GM19025 (cell line): ENCODE measurements around the gene GAB3.
"Not testable (repeated sequence)": the region's sequence is repeated elsewhere in the genome, so short reads cannot be mapped to it uniquely, and the experiment has no call there.

Experiments
- ATAC-seq: cut with Tn5 transposase; IDR thresholded peaks from one replicate; pipeline ENCODE4 v1.9.1; 2021; ENCODE audit warnings: mild to moderate bottlenecking, low read depth, moderate library complexity; ENCODE audit not compliant: unreplicated experiment

The GAB3 gene

DNA sequence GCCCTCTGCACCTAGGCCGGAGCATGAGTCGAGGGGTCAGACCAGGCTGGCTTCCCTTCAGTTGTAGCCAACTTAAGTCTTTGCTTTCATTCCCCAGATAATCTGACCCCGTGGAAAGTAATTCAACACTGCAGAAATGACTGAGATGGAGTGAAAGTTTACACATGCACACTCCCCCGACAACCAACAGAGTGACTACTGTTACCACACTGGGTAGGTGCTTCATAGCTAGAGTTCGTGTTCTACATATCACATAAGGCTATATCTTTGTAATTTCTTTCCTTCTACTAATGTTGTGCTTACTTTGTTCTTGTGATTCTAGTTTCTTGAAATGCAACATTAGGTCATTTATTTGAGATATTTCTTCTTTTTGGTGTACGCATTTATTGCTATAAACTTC is 90.3 kb downstream of the GAB3 start:
- ATAC-seq, result no peak

DNA sequence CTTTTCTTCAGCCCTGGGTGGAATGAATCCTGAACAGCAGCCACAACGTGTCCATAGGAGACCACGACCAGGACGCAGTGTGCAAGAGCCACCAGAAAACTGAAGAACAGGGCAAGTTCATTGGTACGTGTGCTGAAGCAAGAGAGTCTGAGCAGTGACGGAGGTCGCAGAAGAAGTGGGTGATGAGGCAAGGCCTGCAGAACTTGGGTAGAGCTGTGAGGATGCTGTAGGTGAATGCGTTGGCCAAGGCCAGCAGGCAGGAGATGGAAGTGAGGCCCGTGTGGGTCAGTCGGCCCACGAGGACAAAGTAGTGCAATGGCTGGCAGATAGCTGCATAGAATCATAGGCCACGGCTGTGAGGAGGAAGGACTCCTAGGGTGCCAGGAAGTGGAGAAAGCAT is 91.9 kb downstream of the GAB3 start:
- ATAC-seq, result no peak

DNA sequence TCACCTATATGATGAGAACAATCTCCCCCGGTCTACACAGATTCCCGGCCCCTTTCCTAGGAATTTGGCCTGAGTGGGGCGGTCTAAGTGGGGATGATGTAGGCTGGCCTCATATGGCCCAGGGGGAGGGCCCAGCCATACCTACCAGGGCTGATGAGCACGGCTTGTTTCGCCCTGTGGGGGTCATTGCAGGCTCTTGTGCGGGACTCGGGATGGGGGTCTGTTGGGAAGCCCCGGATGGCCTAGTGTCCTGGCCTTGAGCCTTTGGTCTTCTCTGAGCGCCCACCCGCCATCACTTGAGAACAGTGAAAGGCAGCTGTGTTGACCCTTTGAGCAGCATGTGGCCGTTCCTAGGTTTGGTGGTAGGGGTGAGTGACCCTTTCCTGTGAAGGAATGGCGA is 92.7 kb downstream of the GAB3 start:
- no peak for ATAC-seq

DNA sequence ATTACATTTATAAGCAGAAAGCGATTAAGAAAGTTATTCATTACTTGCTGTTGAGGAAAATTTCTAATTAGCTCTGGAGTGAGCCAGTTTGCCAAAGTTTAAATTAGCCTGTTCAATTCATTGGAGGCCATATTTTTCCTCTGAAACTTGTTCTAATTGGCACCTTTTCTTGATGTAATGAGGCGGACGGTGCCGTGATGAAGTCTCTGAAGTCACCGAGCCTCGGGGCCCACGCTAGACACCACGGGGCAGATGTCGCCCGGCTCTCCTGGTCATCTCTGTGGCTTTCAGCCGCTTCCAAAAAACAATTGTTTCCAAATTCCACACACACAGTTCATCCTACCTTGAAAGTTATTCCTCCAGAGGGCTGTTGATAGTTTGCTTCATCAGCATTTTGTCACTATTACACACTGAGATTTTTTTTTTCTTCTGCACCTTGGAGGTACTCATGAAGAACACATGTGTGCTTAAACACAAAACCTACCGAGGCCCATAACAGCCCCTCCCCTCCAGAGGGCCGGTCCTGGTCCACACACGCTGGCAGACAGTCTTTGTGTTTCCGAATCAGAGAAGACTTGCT is 93.6 kb downstream of the GAB3 start:
- no peak for ATAC-seq

DNA sequence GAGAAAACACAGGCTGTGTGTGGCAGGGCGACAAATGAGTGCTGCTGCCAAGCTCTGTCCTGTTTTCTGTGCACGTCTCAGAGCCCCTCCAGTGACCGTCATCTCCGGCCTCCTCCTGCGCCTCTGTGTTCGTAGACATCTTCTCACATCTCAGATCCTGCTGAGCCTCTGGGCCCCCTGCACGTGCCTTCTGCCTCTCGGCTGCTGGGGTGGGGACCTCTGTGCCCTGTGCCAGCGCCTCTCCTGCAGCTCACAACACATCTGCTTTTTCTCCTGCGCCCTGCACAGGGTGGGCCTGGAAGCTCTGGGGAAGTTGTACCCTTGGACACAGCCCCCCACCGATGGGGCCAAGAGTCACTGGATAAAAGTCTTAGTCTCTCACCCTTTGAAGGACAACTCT is 95.1 kb downstream of the GAB3 start:
- no peak for ATAC-seq

DNA sequence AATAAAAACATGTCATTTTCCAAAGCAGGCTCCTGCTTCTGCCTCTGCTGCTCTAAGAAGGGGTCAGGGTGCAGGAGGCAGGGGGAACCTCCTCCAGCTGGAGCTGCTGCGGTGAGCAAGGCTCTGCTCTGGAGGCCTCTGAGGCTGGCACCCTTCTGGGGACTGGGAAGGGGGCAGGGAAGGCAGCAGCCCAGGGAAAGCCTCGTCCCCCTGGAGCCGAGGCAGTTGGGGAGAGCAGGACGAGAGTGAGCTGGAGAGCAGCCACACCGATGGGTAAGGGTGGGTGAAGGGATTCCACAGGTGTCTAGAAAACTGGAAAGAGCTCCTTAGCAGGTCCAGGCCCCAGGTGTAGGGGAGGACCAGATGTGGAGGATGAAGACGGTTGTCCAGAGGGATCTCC is 95.5 kb downstream of the GAB3 start:
- ATAC-seq, result no peak

DNA sequence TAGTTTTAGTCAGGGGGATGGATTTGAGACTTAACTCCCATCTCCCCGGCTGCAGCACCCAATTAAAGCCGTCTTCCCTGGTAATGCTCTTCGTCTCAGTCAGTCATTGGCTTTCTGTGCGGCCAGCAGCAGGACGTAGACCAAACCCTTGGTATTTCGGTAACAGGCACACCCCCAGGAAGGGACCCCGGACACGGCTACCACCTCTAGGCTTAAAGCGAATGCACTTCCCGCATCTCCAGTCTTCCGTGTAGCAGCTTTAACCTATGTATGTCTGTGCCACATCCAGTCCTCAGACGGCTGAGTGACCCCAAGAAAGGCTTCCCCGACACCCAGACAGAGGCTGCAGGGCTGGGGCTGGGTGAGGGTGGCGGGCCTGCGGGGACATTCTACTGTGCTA is 96.0 kb downstream of the GAB3 start:
- ATAC-seq, result no peak

DNA sequence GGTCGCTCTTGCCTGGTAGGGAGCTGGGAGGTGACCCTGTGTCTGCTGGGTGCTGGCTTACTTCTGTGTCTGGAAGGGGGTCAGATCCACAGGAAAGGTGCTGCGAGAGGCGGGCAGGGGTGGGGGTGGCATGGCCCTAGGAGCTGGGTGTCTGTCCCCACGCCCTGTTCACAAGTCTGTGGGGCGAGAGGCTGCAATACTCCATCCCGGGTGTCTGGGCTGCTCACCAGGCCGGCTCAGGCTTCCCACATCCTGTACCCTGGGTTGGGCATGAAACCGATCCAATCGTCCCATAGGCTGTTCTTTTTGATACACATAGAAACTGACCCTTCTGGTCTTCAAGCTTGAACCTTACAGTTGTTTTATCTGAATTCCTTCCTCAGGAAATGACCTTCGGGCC is 96.5 kb downstream of the GAB3 start:
- ATAC-seq, result no peak

DNA sequence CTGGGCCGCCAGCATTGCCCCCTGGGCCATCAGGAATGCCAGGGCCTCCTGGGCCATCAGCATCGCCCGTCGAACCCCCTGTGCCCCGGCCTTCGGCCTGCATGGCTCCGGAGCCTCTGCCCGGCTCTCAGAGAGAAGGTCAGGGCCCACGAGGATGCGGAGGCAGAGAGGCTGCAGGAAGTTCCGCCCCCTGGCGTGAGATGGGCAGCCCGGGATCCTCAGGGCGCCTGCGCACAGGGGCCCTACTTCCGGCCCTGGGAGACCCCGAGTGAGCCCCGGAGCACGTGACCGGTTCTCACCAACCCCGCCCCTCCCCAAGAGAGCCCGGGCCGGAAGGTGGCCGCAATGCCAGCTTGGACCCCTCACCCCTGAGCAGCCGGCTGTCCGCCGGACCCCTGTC is 97.5 kb downstream of the GAB3 start, which contains the start of gene CTAG2:
Gene CTAG2 (minus strand): TSS at position 167 of the 400 bp plus-strand sequence. CDS start 64 bp downstream, at position 103.
- not testable (repeated sequence) for ATAC-seq

DNA sequence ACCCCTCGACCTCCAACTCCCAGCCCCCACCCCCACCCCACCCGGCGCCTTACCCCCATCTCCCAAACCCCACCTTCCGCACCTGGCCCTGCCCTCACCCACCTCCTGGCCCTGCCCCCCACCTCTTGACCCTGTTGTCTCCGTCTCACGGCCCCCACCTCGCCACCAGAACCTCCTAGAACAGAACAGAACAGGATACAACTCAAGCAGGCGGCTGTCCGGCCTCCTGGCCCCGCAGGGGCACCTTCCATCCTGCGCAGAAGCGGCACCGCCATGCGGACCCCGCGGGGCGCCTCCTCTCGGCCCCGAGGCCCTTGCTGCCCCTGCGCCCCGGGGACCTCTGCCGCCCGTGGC is 97.9 kb downstream of the GAB3 start:
- ATAC-seq, result no peak

DNA sequence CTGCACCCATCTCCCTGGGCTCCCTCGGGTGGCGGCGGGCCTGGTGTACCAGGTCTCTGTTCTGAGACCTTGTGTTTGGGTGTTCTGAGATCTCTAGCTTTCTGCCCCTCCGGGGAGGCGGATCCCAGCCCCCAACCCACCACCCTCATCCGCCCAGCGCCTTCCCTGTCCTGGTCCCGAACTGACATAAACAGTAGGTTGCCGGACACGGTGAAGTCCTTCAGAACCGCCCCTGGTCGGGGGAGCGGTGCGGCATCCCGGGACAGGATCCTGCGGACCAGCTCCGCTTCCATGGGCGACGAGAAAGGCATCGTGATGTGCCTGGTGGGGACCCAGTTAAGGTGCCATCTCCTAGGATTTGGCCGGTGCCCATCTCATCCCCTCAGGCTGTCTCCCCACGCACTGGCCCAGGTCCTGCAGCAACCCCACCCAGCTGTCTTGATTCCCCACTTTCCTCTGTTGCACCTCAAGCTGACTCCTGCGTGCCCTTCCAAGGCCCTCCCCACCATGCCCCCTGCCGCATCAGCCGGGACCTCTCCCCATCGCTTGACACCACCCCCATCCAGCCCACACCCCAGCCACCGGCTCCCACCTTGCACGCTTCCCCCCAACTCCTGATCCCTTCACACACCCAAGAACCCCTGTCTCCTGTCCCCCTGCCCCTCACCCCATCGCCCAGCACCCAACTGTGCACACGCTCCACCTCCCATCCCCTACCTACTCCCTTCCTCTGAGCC is 98.4 kb downstream of the GAB3 start:
- ATAC-seq, result no peak

DNA sequence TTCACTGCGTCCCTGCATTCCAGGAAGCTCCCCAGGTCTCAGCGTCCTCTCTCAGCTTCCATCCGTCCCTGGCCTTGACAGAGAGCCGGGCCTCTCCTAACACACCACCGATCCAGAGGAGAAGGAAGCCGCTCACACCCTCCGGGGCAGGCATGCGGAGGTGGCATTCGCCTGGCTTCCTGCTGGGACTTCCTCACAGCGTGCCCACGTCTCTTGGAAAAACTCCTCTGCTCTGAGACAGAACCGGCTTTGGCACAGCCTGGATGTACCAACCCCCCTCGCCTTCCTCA is 100.7 kb downstream of the GAB3 start:
- ATAC-seq, result no peak

DNA sequence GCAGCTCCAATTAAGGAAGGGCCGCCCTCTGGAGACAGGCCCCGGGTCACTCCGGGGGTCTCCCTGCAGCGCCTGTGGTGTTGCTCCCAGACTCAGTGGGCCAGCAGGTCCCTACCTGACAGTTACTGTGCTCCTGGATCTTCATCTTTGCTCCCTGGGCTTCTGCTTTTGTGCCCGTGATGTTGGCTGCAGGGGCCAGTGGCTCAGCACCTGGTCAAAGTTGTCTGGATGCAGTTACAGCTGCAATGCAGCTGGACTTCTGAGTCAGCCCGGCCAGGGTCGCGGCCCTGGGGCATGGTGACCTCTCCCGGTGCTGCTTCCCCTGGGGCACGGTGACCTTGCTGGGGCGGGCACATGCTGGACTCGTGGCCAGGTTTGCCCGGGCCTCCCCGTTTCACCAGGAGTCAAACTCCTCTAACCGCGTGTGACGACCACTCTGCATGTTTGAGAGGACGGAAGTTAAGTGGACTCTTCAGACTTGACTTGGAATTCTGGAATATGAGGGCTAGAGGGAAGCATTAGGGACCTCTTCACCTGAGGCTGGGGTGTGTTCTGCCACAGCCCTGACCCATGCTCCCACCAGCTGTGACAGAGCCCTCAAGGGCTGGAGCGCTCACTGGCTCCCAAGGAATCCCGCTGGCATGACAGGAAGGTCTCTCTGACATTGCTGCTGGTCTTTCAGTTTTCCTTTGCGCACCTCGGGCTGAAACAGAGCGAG is 101.2 kb downstream of the GAB3 start:
- no peak for ATAC-seq

DNA sequence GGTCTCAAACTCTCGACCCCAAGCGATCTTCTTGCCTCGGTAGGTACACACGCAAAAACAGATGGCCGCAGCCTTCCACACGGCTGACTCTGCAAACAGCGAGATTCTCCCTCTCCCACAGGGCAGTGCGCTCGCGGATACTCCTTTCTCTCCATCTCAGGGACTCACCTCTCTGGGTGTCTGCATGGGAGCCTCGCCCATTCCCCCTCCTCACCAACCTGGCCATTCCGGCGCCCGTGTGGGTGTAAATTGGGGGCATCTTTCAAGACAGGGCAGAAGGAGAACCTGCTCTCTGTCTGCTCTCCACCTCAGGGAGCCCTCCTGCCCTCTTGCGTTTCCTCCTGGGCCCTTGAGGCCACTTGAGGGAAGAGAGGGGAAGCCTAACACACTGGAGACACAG is 101.9 kb downstream of the GAB3 start:
- no peak for ATAC-seq

DNA sequence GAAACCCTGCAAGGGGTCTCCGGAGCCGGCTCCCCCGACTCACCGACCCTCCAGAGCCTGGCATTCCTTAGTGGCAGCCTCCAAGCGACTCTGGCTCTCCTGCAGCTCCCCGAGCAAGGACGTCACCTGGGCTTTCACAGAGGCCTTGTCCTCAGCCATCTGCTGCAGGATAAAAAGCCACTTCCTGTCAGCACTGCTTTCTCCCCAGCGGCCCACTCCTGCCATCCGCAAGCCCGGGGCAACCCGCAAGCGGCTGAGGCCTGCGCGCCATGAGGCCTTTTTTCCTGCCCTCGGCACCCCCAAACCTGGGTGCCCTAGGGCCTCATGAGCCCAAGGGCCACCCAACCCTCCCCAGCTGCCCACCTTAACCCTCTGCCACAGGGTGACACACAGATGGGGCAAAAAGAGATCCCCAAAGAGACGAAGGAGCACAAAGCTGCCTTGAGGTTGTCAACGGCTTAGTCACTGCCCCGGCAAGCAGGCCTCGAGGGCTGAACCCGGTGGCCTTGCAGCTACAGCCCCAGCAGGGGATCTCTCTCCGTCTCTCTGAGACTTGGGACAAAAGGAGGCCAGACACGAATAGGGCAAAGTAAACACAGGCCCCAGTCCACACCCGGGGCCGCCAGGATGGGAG is 105.0 kb downstream of the GAB3 start:
- not testable (repeated sequence) for ATAC-seq

DNA sequence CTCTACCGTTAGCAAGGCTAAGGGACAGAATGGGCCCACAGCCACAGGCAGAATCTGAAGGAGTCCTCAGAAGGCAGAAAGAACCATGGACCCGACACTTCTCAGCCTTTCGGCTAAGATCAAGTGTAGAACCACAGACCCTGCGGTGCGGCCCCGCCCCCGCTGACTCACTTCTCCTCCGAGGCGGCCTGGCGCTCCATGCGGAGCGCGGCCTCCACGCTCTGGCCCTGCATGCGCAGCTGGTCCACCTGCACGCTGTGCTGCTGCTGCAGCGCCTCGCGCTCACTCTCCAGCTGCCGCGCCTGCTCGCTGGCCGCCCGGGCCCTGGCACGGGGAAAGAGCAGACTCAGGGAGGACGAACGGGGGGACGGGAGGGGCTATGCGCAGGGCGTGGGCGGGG is 107.2 kb downstream of the GAB3 start:
- ATAC-seq, result not testable (repeated sequence)

DNA sequence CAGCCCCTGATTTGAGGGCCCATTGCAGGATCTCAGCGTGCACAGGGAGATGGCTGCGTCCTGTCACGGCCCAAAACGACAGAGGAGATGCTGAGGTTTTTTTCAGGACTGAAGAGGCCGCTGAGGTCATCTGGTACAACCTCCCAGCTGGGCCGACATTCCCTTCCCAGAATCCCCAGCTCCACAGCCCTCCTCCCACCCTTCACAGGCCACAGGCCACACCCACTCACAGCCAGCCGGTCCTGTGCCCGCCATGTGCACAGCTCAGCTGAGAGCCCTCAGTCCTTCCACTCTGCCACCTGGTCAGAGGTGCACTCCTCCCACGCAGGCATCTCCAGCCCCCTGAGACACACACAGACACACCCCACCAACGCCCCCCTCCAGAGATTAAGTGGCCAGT is 109.1 kb downstream of the GAB3 start:
- not testable (repeated sequence) for ATAC-seq

DNA sequence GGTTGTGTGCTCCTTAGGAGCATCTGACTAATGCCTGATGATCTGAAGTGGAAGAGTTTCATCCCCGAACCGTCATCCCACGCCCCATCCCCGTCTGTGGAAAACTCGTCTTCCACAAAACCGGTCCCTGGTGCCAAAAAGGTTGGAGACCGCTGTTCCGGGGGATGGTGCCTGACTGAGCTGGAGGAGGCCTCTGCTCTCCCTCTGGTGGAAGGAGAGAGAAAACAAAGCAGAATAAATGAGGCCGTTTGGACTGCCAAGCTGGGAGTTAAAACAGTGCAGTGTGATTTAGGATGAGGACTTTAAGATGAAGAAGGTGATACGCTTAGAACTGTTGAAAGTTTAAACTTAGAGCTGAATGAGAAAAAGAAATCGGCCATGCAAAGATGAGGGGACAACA is 117.2 kb downstream of the GAB3 start:
- not testable (repeated sequence) for ATAC-seq

DNA sequence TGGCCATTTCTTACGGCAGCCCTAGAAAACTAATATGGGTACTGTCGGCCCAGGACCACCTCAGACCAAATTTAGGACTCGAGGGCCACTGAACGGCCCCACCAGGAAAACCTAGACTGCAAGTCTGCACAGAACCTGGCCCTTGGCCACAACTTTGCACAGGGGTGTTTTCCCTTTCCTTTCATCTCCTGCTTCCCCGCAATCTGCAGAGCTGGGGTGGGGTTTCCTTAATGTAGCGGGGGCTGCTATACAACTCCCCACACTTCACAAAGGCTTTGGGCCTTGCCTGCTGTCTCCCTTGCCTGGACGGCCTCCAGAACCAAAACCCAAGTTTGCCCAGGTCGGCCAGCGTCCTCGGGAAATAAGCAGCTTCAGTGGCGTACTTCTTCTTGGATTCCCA is 119.9 kb downstream of the GAB3 start:
- not testable (repeated sequence) for ATAC-seq

DNA sequence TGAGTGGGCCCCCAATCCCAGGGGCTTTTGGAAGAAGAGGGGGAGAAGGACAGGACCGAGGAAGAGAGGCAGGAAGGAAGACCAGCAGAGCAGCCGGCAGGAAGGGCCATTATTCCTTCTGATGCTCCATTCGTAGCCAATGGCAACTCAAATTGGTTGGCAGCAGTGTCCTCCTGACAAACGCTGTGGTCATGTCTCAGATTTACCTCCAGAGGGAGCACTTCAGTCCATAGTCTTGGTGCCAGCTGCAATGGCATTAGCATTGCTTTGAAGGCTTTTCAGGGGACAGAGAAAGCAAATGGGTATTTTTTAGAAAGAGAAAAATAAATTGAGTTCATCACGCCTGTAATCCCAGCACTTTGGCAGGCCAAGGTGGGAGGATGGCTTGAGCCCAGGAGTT is 121.9 kb downstream of the GAB3 start:
- ATAC-seq, result not testable (repeated sequence)
